Measurements from ENCODE around the gene FAAP100.

Gene FAAP100

GRCh38 chr17:81494626-81495377 is 57.4 kb downstream of the FAAP100 start:
- TF ChIP-seq GATA3 (IDR thresholded peaks at IDR 0.05; ENCODE audit: low read depth, low read length): no peak
- no peak for TF ChIP-seq GATA2 (IDR thresholded peaks at IDR 0.05; ENCODE audit: low read depth, low read length)

GRCh38 chr17:81493198-81494038 is 58.7 kb downstream of the FAAP100 start:
- TF ChIP-seq GATA2 (IDR thresholded peaks at IDR 0.05; ENCODE audit: low read depth, low read length) (no peak), GATA3 (IDR thresholded peaks at IDR 0.05; ENCODE audit: low read depth, low read length) (no peak)

DNA sequence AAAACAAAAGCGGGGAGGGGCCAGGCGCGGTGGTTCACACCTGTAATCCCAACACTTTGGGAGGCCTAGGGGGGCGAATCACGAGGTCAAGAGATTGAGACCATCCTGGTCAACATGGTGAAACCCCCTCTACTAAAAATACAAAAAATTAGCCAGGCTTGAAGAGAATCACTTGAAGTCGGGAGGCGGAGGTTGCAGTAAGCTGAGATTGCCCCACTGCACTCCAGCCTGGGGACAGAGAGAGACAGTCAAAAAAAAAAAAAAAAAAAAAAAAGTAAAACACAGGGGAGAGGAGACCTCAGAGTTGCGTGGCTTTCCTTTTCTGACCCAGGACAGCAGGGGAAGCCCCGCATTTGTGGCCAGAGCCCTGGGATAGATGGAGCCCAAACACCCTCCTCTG is 59.4 kb downstream of the FAAP100 start:
- TF ChIP-seq GATA2 (IDR thresholded peaks at IDR 0.05; ENCODE audit: low read depth, low read length) (no peak), GATA3 (IDR thresholded peaks at IDR 0.05; ENCODE audit: low read depth, low read length) (no peak)

- TF ChIP-seq GATA2 (IDR thresholded peaks at IDR 0.05; ENCODE audit: low read depth, low read length) (no peak), GATA3 (IDR thresholded peaks at IDR 0.05; ENCODE audit: low read depth, low read length) (no peak)
Measured at GRCh38 chr17:81492202-81492601, 60.0 kb downstream of the FAAP100 start.

- TF ChIP-seq GATA2 (IDR thresholded peaks at IDR 0.05; ENCODE audit: low read depth, low read length): no peak
- no peak for TF ChIP-seq GATA3 (IDR thresholded peaks at IDR 0.05; ENCODE audit: low read depth, low read length)
Measured at GRCh38 chr17:81491761-81492160, 60.4 kb downstream of the FAAP100 start.

DNA sequence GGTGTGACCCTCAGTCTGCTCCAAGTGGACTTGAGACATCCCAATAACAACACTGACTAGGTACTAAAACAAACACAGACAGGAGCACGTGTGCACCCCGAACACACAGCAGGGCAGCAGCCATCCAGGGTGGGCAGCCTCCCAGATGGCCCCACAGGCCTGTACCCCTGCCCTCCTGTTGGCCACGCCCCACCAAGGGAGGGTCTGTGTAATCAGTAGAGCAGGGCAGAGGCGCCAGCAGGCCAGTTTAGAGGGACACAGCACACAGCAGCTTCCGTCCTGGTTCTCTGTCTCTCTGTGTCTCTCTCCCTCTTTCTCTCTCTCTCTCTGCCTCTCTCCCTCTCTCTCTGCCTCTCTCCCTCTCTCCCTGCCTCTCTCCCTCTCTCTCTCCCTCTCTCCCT is 61.0 kb downstream of the FAAP100 start:
- TF ChIP-seq GATA3 (IDR thresholded peaks at IDR 0.05; ENCODE audit: low read depth, low read length) (no peak), GATA2 (IDR thresholded peaks at IDR 0.05; ENCODE audit: low read depth, low read length) (no peak)

DNA sequence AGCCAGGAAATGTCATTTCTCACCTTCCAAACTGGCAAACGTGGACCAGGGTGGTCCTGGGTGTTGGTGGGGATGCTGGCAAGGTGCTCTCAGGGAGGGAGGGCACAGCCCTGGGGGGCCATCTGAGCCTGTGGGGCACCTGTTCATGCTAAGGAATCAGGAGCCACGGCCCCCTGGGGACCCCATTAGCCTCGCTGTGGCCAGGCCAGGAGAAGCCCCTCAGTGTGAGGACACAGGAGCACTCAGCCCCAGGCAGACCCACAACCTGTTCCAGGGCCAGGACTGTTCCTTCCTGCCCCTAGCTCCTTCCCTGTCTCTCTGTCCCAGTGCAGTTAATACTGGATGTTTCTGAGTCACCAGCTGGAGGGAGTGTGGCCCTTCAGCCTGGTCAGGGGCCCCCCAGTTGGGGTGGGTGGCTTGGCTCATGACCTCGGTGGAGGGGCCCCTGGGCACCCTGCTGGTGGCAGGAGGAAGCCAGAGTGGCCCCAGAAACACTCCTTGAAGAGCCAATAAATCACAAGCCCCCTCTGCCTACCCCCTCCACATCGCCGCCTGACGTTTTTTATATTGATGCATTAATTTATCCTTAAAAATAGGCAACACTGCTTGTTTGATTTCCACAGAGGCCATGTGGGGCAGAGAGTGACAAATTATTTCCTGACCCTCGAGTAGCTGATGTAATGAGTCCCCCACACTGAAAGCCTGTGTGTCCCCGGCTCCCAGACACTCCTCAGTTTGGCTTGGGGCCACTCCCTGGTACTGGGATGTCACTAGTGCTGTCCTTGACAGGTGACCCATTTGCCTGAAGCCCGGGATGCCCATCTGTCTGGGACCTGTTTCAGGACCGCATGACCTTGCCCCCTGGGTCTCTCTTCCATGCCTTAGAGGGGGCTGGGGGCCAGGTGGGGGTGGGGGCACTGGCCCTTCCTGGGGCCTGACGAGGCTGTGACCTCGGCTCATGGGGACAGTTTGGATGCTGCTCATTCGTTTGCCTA is 61.9 kb downstream of the FAAP100 start:
- TF ChIP-seq GATA3 (IDR thresholded peaks at IDR 0.05; ENCODE audit: low read depth, low read length) (no peak), GATA2 (IDR thresholded peaks at IDR 0.05; ENCODE audit: low read depth, low read length) (no peak)
